Activated CD4-positive, alpha-beta T cell treated with anti-CD3 and anti-CD28 coated beads for 48 hours (primary cell): ENCODE results near the gene MC5R.
"Not testable (repeated sequence)": the region's sequence is repeated elsewhere in the genome, so short reads cannot be mapped to it uniquely, and the experiment has no call there.

Experiments
- DNase-seq: peaks from one replicate; pipeline ENCODE4 v3.0.0-alpha.2; 2020

MC5R gene

GRCh38 chr18:13862898-13863297 is 38.9 kb downstream of the MC5R start:
- DNase-seq, result not testable (repeated sequence)

DNA sequence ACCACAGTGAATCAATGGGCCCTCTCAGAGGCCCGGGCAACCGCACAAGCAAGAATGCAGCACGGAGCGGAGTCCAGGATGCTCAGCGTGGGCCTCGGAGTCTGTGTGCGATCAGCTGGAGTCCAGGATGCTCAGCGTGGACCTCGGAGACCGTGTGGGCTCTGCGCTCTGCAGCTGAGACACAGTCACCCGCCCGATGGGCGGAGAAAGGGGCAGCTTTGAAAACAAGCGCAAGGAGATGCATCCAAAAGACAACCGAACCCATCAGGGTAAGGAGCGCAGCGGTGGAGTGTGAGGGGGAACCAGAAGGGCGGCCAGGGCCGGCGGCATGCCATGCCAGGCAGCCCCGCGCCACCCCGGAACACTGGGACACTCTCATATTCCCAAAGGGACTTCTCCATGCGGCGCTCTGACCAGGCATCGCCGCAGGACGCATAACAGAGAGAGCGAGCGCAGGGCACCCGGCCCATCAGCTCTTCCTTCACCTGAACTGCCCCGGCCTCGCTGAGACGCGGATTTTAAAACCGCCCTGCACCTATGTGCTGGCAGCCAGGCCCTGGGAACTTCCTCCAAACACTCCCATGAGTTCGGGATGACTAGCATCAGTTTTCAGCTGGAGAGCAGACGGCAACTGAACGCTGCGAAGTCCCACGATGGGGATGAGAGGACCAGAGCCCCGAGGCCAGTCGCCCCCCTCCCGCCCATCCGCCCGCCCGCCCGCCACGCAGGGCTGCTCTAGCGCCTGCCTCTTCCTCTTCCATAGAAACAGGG is 44.7 kb downstream of the MC5R start:
- DNase-seq, result no peak

GRCh38 chr18:13871701-13872100 is 47.8 kb downstream of the MC5R start:
- DNase-seq, result no peak

DNA sequence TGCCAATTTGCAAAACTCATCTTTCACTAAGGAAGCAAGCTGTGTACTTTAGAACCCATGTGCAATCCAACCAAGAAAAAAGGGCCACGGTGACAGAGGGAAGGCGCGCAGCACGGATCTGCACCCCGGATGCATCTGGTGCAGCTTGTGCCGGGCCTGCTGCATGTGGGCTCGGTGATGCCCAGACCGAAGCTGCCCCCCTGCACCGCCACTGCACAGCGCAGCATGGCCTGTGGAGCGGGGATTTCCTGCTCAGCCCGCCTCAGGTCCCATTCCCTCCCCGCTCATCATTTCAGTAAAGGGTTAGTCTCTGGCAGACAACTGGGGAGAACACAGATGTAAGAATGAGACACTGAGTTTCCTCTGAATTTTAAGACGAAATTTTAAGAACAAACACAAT is 48.4 kb downstream of the MC5R start:
- no peak for DNase-seq

DNA sequence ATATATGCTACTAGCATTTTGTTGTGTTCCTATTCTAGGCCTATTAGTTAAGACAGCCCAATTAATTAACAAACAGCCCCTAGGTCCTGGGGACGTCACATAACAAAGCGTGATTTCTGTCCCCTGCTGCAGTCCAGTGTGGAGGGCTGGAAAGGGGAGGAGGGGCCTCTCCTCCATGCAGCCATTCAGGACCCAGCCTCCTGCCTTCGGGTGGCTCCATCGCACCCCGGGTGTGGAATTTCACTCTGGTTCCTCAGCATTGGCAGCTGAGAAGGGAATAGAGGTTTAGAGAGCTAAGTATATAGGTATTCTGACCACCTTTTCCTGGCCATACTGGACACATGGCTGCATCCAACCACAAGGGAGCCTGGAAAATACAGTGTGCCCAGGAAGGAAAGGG is 49.0 kb downstream of the MC5R start:
- DNase-seq, result no peak

DNA sequence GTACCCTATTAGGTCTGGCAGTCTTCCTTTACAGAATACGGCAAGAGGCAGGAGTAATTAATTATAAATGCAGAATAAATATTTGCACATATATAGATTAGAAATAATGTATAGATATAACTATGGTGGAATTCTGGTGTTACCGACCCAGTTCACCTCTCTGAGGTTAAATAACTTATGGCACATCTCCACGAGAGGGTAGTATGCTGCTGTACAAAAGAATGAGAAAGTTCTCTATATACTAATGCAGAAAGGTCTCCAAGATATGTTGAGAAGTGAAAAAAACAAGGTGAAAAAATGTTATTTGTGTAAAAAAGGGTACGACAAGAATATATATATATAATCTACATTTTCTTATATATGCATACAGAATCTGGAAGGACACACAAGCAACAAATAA is 50.6 kb downstream of the MC5R start:
- DNase-seq, result no peak
